GM19239 (cell line): ENCODE results near the gene JAG2.

ENCODE experiments used
- DNase-seq: peaks from one replicate; pipeline ENCODE4 v3.0.0; 2011; ENCODE audit warnings: low spot score; ENCODE audit not compliant: insufficient read length
- FAIRE-seq: peaks from 2 replicates; lab custom pipeline; 2011; peaks lifted over from hg19 to GRCh38; lab: Jason Lieb, UNC

JAG2 gene

DNA sequence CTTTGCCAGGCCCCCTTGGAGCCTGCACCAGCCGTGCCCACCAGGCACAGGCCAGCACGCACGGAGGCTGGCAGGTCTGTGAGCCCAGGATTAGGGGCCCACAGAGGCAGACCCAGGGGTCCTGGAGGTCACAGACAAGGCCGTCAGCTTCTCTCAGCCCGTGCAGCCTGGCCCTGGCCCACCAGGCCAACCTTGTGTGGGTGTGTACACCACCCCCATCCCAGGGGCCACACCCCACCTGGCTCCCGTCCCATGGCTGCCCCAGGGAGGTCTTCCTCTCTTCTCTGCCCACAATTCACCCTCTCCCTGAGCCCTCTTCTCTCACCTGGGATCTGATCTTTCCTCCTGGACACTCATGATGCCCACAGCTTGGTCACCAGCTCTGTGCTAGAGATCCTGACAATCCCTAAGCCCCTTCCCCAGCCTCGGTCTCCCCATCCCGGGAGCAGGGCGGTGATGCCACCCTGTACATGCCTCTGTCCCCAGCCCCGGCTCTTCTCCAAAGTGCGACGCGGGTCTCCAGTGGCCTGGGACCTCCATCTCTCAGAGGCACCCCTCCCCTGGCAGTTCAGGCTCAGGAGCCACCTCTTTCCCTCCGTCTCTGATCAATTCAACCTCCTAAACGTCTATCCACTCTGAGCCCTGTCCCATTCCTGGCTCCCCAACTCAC lies 72.2 kb downstream of the JAG2 start:
- DNase-seq (no peak), FAIRE-seq (no peak)

GRCh38 chr14:105095236-105095805 lies 73.3 kb downstream of the JAG2 start:
- FAIRE-seq (no peak), DNase-seq (no peak)

- FAIRE-seq (no peak), DNase-seq (no peak)
Observed at GRCh38 chr14:105094193-105094907, 74.2 kb downstream of the JAG2 start.

GRCh38 chr14:105093431-105094192 lies 75.0 kb downstream of the JAG2 start:
- FAIRE-seq (peak; percentile 87), DNase-seq (peak; percentile 94)

DNA sequence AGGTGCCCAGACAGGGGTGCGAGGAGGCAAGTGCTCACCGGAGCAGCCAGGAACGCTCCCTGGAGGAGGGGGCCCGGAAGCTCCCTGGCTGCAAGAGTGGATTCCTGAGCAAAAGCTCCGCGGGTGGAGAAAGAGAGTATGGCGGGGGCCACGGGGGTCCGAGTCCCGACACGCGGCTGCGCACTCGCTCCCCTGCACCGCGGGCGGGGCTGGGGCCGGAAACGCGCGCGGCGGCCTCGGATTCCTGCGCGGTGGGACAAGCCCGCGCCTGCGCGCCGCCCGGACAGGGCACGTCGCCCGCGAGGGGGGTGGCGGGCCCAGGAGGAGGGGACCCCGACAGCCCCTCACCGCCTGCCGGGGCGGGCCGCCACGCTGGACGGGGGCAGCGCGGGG lies 75.5 kb downstream of the JAG2 start:
- peak; percentile 47 for FAIRE-seq
- DNase-seq = peak; percentile 79

DNA sequence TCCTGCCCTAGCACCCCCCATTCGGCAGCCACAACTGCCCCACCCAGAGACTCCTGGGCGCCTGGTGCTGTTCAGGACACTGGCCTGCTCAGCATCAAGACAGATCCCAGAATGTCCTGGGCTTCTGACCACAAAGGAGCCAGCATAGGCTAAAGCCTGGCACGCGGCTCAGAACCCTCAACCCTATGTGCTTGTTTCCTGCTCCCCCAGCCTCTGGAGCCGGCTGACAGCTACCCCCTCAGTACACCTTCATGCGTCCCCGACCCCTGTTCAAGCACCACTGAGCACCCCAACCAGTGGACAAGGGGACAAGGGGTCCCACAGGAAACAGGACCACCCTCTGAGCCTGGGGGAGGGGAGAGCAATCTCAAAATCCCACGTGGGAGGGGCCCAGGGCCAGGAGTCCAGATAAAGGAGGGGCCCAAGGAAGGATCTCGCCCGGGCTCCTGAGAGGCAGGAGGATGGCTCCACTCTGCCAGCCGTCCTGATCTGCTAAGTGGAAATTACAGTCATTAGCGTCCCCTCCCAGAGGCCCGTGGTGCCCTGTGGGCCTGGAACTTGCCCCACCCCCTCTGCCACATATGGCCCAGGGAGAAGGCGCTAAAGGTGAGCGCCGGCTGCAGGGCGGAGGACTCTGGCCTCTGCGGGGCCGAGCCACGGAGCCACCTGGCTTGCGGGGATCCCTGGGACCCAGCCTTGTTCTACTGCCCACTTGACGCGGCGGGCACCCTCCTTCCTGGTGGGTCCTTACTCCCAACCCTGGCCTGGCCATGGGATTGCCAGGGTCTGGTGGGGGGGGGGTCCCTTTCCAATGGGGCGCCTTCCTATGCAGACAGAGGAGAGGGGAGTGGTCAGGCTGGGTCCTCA lies 76.2 kb downstream of the JAG2 start:
- FAIRE-seq = no peak
- DNase-seq = no peak

DNA sequence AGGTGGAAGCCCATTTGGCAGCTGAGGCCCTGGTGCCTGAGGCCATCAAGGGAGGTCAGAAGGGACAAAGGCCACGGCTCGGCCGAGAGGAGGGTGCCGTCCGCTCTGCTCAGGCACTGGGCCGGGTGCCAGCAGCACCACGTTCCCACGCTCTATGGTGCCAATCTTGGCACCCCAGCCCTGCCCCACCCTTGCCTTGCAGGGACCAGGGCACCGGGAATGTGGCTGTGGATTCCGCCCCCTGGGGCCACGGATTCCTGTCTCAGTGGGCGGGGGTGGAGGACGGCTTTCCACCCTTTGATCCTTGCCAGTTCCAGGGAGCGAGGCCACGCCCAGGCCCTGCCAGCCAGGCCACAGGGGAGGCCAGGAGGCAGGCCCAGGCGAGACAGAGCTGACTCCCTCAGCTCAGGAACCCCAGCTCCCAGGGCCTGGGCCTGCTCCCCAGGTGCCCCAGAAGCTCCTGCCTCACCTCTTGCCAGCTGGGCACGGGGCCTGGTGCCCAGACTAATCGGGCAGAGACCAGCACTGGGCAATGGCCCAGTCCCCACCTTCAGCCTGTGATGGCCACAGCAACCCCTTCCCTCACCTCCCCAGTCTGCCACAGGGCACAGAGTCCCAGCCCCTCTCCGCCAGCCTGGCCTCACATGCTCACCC lies 76.9 kb downstream of the JAG2 start:
- FAIRE-seq (no peak), DNase-seq (no peak)

- no peak for DNase-seq
Observed at GRCh38 chr14:105091054-105091516, 77.5 kb downstream of the JAG2 start.

More at GRCh38 chr14:105091054-105091516, 77.5 kb downstream of the JAG2 start:
- no peak for FAIRE-seq
